H1 (cell line): ENCODE data around the gene PRR5L. TPM values are rescaled to one million over a fixed set of nuclear protein-coding genes. Genes with fewer than 3 reads are reported as not detected.

ENCODE experiments used
- CTCF ChIA-PET: fragments of 300-600 bp; sonication (Branson Sonifier 250); formaldehyde crosslinking; loops from one replicate; lab custom pipeline; 2021; ENCODE audit not compliant: partially characterized antibody; lab: Charles Lee
- POLR2A ChIA-PET: fragments of 300-600 bp; sonication (Branson Sonifier 250); formaldehyde crosslinking; loops from one replicate; lab custom pipeline; 2021; ENCODE audit warnings: inconsistent platforms; ENCODE audit not compliant: partially characterized antibody; lab: Charles Lee
- DNase-seq, 2 experiments: peaks; one replicate each; pipeline versions ENCODE4 v3.0.0 to v3.0.0-alpha.2; 2010 to 2022; ENCODE audit warnings: low spot score in 2 of 2, low read depth in 1 of 2, mixed read lengths in 1 of 2
- FAIRE-seq: peaks from 2 replicates; lab custom pipeline; 2011; peaks lifted over from hg19 to GRCh38; lab: Jason Lieb, UNC
- H2AFZ ChIP-seq: 2 replicates; pipeline ENCODE4 v1.8.1; 2012; ENCODE audit warnings: low read length, inconsistent platforms
- H2AK5ac ChIP-seq: 2 replicates; pipeline ENCODE4 v1.6.1; 2013; ENCODE audit warnings: low read depth, low read length
- H2BK120ac ChIP-seq: replicated peaks from 2 replicates; pipeline ENCODE3; 2013; ENCODE audit warnings: low read depth, low read length, inconsistent platforms
- H2BK12ac ChIP-seq: 2 replicates; pipeline ENCODE4 v1.6.1; 2013; ENCODE audit warnings: low read depth, low read length
- H2BK15ac ChIP-seq: 2 replicates; pipeline ENCODE4 v1.6.1; 2013; ENCODE audit warnings: low read length
- H2BK20ac ChIP-seq: 2 replicates; pipeline ENCODE4 v1.6.1; 2013; ENCODE audit warnings: low read length
- H2BK5ac ChIP-seq: 2 replicates; pipeline ENCODE4 v1.6.1; 2013; ENCODE audit warnings: low read depth, low read length
- H3K14ac ChIP-seq: 2 replicates; pipeline ENCODE4 v1.6.1; 2013; ENCODE audit warnings: inconsistent platforms; ENCODE audit not compliant: insufficient read length
- H3K18ac ChIP-seq: 2 replicates; pipeline ENCODE4 v1.6.1; 2013; ENCODE audit warnings: low read length; ENCODE audit errors: extremely low read depth
- H3K23ac ChIP-seq: 2 replicates; pipeline ENCODE4 v1.6.1; 2013; ENCODE audit warnings: inconsistent platforms; ENCODE audit not compliant: insufficient read length
- H3K23me2 ChIP-seq: 2 replicates; pipeline ENCODE4 v1.6.1; 2013; ENCODE audit warnings: low read depth, low read length
- H3K27ac ChIP-seq: 2 replicates; pipeline ENCODE4 v1.6.1; 2011; ENCODE audit warnings: low read depth, low read length, inconsistent platforms
- H3K27me3 ChIP-seq, 4 experiments: replicated peaks in 1 of 4; 1 replicate in 1 of 4; 2 replicates in 3 of 4; pipeline versions ENCODE4 v1.6.1 to v1.8.1; 2011 to 2013; ENCODE audit warnings: low read length in 3 of 4, mild to moderate bottlenecking in 3 of 4, inconsistent platforms in 2 of 4, mixed read lengths in 2 of 4, moderate library complexity in 1 of 4; ENCODE audit not compliant: control insufficient read depth in 3 of 4, insufficient read depth in 3 of 4; ENCODE audit errors: extremely low read depth in 1 of 4
- H3K36me3 ChIP-seq, 4 experiments: 2 replicates each; pipeline versions ENCODE4 v1.6.1 to v1.8.1; 2011 to 2013; ENCODE audit warnings: mild to moderate bottlenecking in 4 of 4, low read length in 3 of 4, moderate library complexity in 2 of 4, control low read depth in 1 of 4, inconsistent platforms in 1 of 4; ENCODE audit not compliant: insufficient read depth in 4 of 4, control insufficient read depth in 2 of 4
- H3K4ac ChIP-seq: replicated peaks from 2 replicates; pipeline ENCODE3; 2013; ENCODE audit warnings: low read length, low read depth, mixed read lengths, inconsistent platforms; ENCODE audit not compliant: insufficient read length
- H3K4me1 ChIP-seq, 4 experiments: replicated peaks in 1 of 4; 1 replicate in 1 of 4; 2 replicates in 3 of 4; pipeline versions ENCODE4 v1.6.1 to v1.8.1; 2011 to 2013; ENCODE audit warnings: low read length in 3 of 4, inconsistent platforms in 2 of 4, mixed read lengths in 1 of 4; ENCODE audit not compliant: insufficient read depth in 4 of 4, control insufficient read depth in 3 of 4
- H3K4me2 ChIP-seq, 2 experiments: 2 replicates each; pipeline versions ENCODE4 v1.6.1 to v1.8.1; 2011 to 2013; ENCODE audit warnings: low read depth in 2 of 2, low read length in 2 of 2, control low read depth in 1 of 2, inconsistent platforms in 1 of 2, mild to moderate bottlenecking in 1 of 2; ENCODE audit not compliant: insufficient read depth in 1 of 2
- H3K4me3 ChIP-seq, 4 experiments: fragments of 200-600, 300-600 bp in 1 of 4; sonication (generic), shearing (Covaris generic), sonication (Bioruptor Twin) in 1 of 4; 2 replicates each; pipeline versions ENCODE4 v1.5.1 to v1.8.1; 2011 to 2016; ENCODE audit warnings: low read length in 4 of 4, low read depth in 3 of 4, control low read depth in 2 of 4, inconsistent platforms in 2 of 4, mild to moderate bottlenecking in 2 of 4, mixed read lengths in 1 of 4, moderate library complexity in 1 of 4; ENCODE audit not compliant: insufficient read depth in 2 of 4; ENCODE audit errors: extremely low read depth in 1 of 4
- H3K56ac ChIP-seq: replicated peaks from 2 replicates; pipeline ENCODE3; 2013; ENCODE audit warnings: low read depth, mild to moderate bottlenecking, mixed read lengths, low read length, inconsistent platforms; ENCODE audit not compliant: insufficient read length
- H3K79me1 ChIP-seq: 2 replicates; pipeline ENCODE4 v1.6.1; 2013; ENCODE audit warnings: low read depth, low read length, control low read depth
- H3K79me2 ChIP-seq, 2 experiments: 2 replicates each; pipeline versions ENCODE4 v1.6.1 to v1.8.1; 2012 to 2013; ENCODE audit warnings: low read length in 2 of 2, mild to moderate bottlenecking in 2 of 2, inconsistent platforms in 1 of 2; ENCODE audit not compliant: insufficient read depth in 2 of 2, control insufficient read depth in 1 of 2
- H3K9ac ChIP-seq, 4 experiments: replicated peaks in 1 of 4; 1 replicate in 1 of 4; 2 replicates in 3 of 4; pipeline versions ENCODE4 v1.6.1 to v1.8.1; 2011 to 2013; ENCODE audit warnings: low read depth in 3 of 4, low read length in 3 of 4, control low read depth in 2 of 4, mild to moderate bottlenecking in 2 of 4, moderate library complexity in 2 of 4, inconsistent platforms in 1 of 4; ENCODE audit errors: extremely low read depth in 1 of 4
- H3K9me3 ChIP-seq, 2 experiments: 2 replicates each; pipeline versions ENCODE4 v1.6.1 to v1.8.1; 2012 to 2013; ENCODE audit warnings: mild to moderate bottlenecking in 2 of 2, moderate library complexity in 2 of 2, control low read depth in 1 of 2, inconsistent platforms in 1 of 2, low read depth in 1 of 2, low read length in 1 of 2, mixed read lengths in 1 of 2; ENCODE audit not compliant: insufficient read depth in 2 of 2
- H4K20me1 ChIP-seq, 2 experiments: replicated peaks in 1 of 2; 2 replicates each; pipeline versions ENCODE3 to v1.8.1; 2011 to 2013; ENCODE audit warnings: inconsistent platforms in 2 of 2, low read length in 2 of 2, mild to moderate bottlenecking in 1 of 2; ENCODE audit not compliant: insufficient read depth in 2 of 2, control insufficient read depth in 1 of 2
- H4K5ac ChIP-seq: 2 replicates; pipeline ENCODE4 v1.6.1; 2013; ENCODE audit warnings: low read length, low read depth, mixed read lengths, inconsistent platforms; ENCODE audit not compliant: insufficient read length
- H4K8ac ChIP-seq: 2 replicates; pipeline ENCODE4 v1.8.0; 2013; ENCODE audit warnings: mild to moderate bottlenecking, moderate library complexity, low read length, inconsistent platforms; ENCODE audit not compliant: insufficient read depth; ENCODE audit errors: extremely low read depth
- H4K91ac ChIP-seq: replicated peaks from 2 replicates; pipeline ENCODE3; 2013; ENCODE audit warnings: low read length, mixed read lengths, inconsistent platforms; ENCODE audit not compliant: insufficient read length
- CBX5 ChIP-seq: fragments of 300-800, 300-1000 bp; sonication (generic); IDR thresholded peaks from 2 replicates; pipeline ENCODE4 v1.7.1; 2016; ENCODE audit warnings: antibody characterized with exemption, low read length, low read depth
- EP300 ChIP-seq, 2 experiments: IDR thresholded peaks; 1 replicate in 1 of 2; 2 replicates in 1 of 2; pipeline ENCODE4 v1.6.1; 2011 to 2012; ENCODE audit warnings: low read depth in 2 of 2, low read length in 2 of 2, mild to moderate bottlenecking in 2 of 2, borderline replicate concordance in 1 of 2, inconsistent platforms in 1 of 2, moderate library complexity in 1 of 2
- EZH2 ChIP-seq: fragments of 200-600 bp; sonication (generic); IDR thresholded peaks from 2 replicates; pipeline ENCODE4 v1.7.1; 2012; ENCODE audit warnings: low read depth, mild to moderate bottlenecking, moderate library complexity, low read length, inconsistent platforms; ENCODE audit not compliant: severe bottlenecking
- MAFK ChIP-seq: IDR thresholded peaks from 2 replicates; pipeline ENCODE4 v1.6.1; 2012; ENCODE audit warnings: low read depth, mild to moderate bottlenecking, improper control_type of control experiment, low read length
- NANOG ChIP-seq: IDR thresholded peaks from 2 replicates; pipeline ENCODE4 v1.6.1; 2011; ENCODE audit warnings: low read length, low read depth, mild to moderate bottlenecking, inconsistent platforms; ENCODE audit not compliant: insufficient read depth, poor library complexity, severe bottlenecking
- NRF1 ChIP-seq: IDR thresholded peaks from 2 replicates; pipeline ENCODE4 v1.6.1; 2011; ENCODE audit warnings: mild to moderate bottlenecking, low read depth, low read length, improper control_type of control experiment
- POU5F1 ChIP-seq: IDR thresholded peaks from 2 replicates; pipeline ENCODE4 v1.6.1; 2011; ENCODE audit warnings: low read depth, mild to moderate bottlenecking, low read length, moderate library complexity
- RBBP5 ChIP-seq: IDR thresholded peaks from 2 replicates; pipeline ENCODE4 v1.7.1; 2012; ENCODE audit warnings: low read depth, mild to moderate bottlenecking, inconsistent platforms, low read length, moderate library complexity, borderline replicate concordance
- SAP30 ChIP-seq: fragments of 300-600 bp; sonication (generic); IDR thresholded peaks from 2 replicates; pipeline ENCODE4 v1.7.1; 2012; ENCODE audit warnings: low read length, moderate library complexity, mild to moderate bottlenecking, inconsistent platforms; ENCODE audit not compliant: insufficient read depth, insufficient replicate concordance
- TEAD4 ChIP-seq: IDR thresholded peaks from 2 replicates; pipeline ENCODE4 v1.6.1; 2012; ENCODE audit warnings: low read depth, low read length, inconsistent platforms, mixed read lengths
- WGBS, 2 experiments: shearing (Covaris generic) in 1 of 2; methylation state at CpG; one replicate each; pipeline versions ENCODE4 v1.1.6 to v1.1.7; 2013 to 2015; ENCODE audit warnings: low lambda C conversion rate in 2 of 2, mixed read lengths in 2 of 2, inconsistent platforms in 1 of 2, low coverage in 1 of 2, missing lambda C conversion rate in 1 of 2; ENCODE audit not compliant: insufficient replicate concordance in 2 of 2, insufficient coverage in 1 of 2, insufficient read length in 1 of 2; ENCODE audit errors: extremely low coverage in 1 of 2, missing lambda C conversion rate in 1 of 2; 5-methylcytosine and 5-hydroxymethylcytosine counted together
- polyA plus RNA-seq, 7 experiments: library from polyadenylated mRNA; depleted of rRNA in 3 of 7; stranded (reverse) in 5 of 7; unstranded in 2 of 7; fragments of >200 nt in 5 of 7; fragments of 200-250 nt in 2 of 7; gene quantifications; 1 replicate in 5 of 7; 2 replicates in 1 of 7; 4 replicates in 1 of 7; pipeline versions ENCODE4 v1.2.1 to v1.2.3, GENCODE V29; 2011 to 2013; ENCODE audit warnings: missing spikeins in 2 of 7, mixed read lengths in 2 of 7
- total RNA-seq: library from RNA; stranded (reverse); fragmentation: NEBNext Ultra II Directional; extraction: Animal tissue kit (Norgen Biotek cat#: 25700); gene quantifications from 2 replicates; pipeline ENCODE4 v1.2.1, GENCODE V29; 2021

PRR5L gene
- total and polyA plus RNA-seq, 2 of the 8 experiments (the other 6 are each of a cell fraction or from before 2014, with no cell fraction given), result 6.6 to 10.1 TPM

- Histone ChIP-seq H3K4ac (no peak overlapping the region), H3K56ac (no peak overlapping the region)
Observed at GRCh38 chr11:36437413-36437812, 141.3 kb downstream of the PRR5L start.

More at GRCh38 chr11:36437413-36437812, 141.3 kb downstream of the PRR5L start:
- Histone ChIP-seq H3K23me2 (no peaks in the 10 kb centered on the region), H3K23ac (no peak overlapping the region), H3K36me3 (no peaks in the 10 kb centered on the region), H2BK5ac (no peak overlapping the region), H3K27ac (no peak overlapping the region), H4K5ac (no peak overlapping the region), H2BK120ac (no peak overlapping the region), H2BK15ac (no peak overlapping the region), H4K20me1 (no peaks in the 10 kb centered on the region), H2BK20ac (no peak overlapping the region), H4K91ac (no peak overlapping the region), H2BK12ac (no peak overlapping the region), H3K79me2 (no peaks in the 10 kb centered on the region), H3K27me3 (no peaks in the 10 kb centered on the region), H3K4me1 (no peaks in the 10 kb centered on the region), H3K4me3 (no peak overlapping the region), H3K9me3 (0 out of 4 replicates have a peak, but pooled peaks cover 0 to 4% of the 10 kb centered on the region in 2 experiments), H3K18ac (no peak overlapping the region), H3K4me2 (no peak overlapping the region), H2AFZ (no peak overlapping the region), H4K8ac (no peak overlapping the region), H3K14ac (no peak overlapping the region), H3K9ac (no peak overlapping the region), H2AK5ac (no peak overlapping the region), H3K79me1 (no peaks in the 10 kb centered on the region)
- ChIA-PET CTCF (interaction anchor here (1.2 kb wide), 1 partner anchor 25 kb away, joined by 4 read pairs; no protein-coding TSS in a partner anchor), POLR2A (no interaction called here)
- WGBS, 2 experiments, result 91% methylated on average over 3 of the region's 3 CpGs; no CpG with 5 or more reads in 1 of the 2 experiments
- no peak for FAIRE-seq
- TF ChIP-seq NANOG (no peak), POU5F1 (no peak), CBX5 (no peak), NRF1 (no peak), EP300 (IDR thresholded peaks at IDR 0.05; ENCODE audit: borderline replicate concordance in 1 of 2, low read depth in 2 of 2, low read length in 2 of 2) (no peak), RBBP5 (no peak), EZH2 (no peak), SAP30 (no peak), MAFK (no peak), TEAD4 (no peak)
- no peak for DNase-seq
